A549 (cell line): ENCODE results near the gene ANLN. TPM values are rescaled to one million over a fixed set of nuclear protein-coding genes. Genes with fewer than 3 reads are reported as not detected.

ENCODE experiments used
- ATAC-seq, 2 experiments: fragments of 200-7000 bp in 1 of 2; fragments of >200 bp in 1 of 2; cut with Nextera tagmentation in 1 of 2; cut with Tn5 transposase in 1 of 2; 3 replicates each; pipeline versions ENCODE4 v1.8.0 to v1.9.1; 2018 to 2020; ENCODE audit warnings: mild to moderate bottlenecking in 1 of 2, moderate library complexity in 1 of 2
- CTCF ChIA-PET: fragments of 300-600 bp; sonication (Branson Sonifier 250); formaldehyde crosslinking; extraction: SDS; loops from one replicate; lab custom pipeline; 2021; ENCODE audit warnings: antibody characterized with exemption, inconsistent platforms; lab: Yijun Ruan, JAX
- POLR2A ChIA-PET: fragments of 350-600 bp; formaldehyde crosslinking; extraction: SDS; loops from one replicate; lab custom pipeline; 2021; ENCODE audit warnings: antibody characterized with exemption, inconsistent platforms; lab: Yijun Ruan, JAX
- DNase-seq, 2 experiments: peaks; one replicate each; pipeline versions ENCODE4 v3.0.0 to v3.0.0-alpha.2; 2011 to 2016; ENCODE audit warnings: low read depth in 1 of 2, low spot score in 1 of 2
- FAIRE-seq: peaks from 2 replicates; lab custom pipeline; 2011; peaks lifted over from hg19 to GRCh38; lab: Jason Lieb, UNC
- H3K27ac ChIP-seq, 2 experiments: fragments of >200 bp; sonication (Bioruptor Twin); formaldehyde crosslinking; 3 replicates each; pipeline ENCODE4 v1.5.1; 2016 to 2017
- H3K4me1 ChIP-seq: fragments of >200 bp; sonication (Bioruptor Twin); formaldehyde crosslinking; 3 replicates; pipeline ENCODE4 v1.6.1; 2016
- H3K4me2 ChIP-seq: fragments of >200 bp; sonication (Bioruptor Twin); formaldehyde crosslinking; 3 replicates; pipeline ENCODE4 v1.6.1; 2016
- H3K4me3 ChIP-seq: fragments of >200 bp; sonication (Bioruptor Twin); formaldehyde crosslinking; 3 replicates; pipeline ENCODE4 v1.5.1; 2016
- H3K9me3 ChIP-seq: fragments of >200 bp; sonication (Bioruptor Twin); formaldehyde crosslinking; 3 replicates; pipeline ENCODE4 v1.6.1; 2016
- CHD2 ChIP-seq: fragments of 150-350 bp; IDR thresholded peaks from 2 replicates; pipeline ENCODE4 v1.6.1; 2014; ENCODE audit warnings: low read length; ENCODE audit not compliant: partially characterized antibody
- CHD4 ChIP-seq: fragments of 200-600 bp; sonication (generic); IDR thresholded peaks from 2 replicates; pipeline ENCODE4 v1.6.1; 2016; ENCODE audit warnings: antibody characterized with exemption, mild to moderate bottlenecking, borderline replicate concordance
- EHF ChIP-seq: fragments of 250-450 bp; sonication (Bioruptor Pico); IDR thresholded peaks from 2 replicates; pipeline ENCODE4 v1.5.0; 2020; ENCODE audit warnings: mild to moderate bottlenecking
- EHMT2 ChIP-seq: fragments of 200-600 bp; sonication (generic); IDR thresholded peaks from 2 replicates; pipeline ENCODE4 v1.6.1; 2016; ENCODE audit warnings: antibody characterized with exemption, low read depth, mild to moderate bottlenecking, moderate library complexity
- EP300 ChIP-seq, 2 experiments: fragments of >200 bp; sonication (Bioruptor Twin); formaldehyde crosslinking; IDR thresholded peaks; 2 replicates in 1 of 2; 3 replicates in 1 of 2; pipeline ENCODE4 v1.6.1; 2016 to 2017
- ESRRA ChIP-seq: fragments of 150-350 bp; IDR thresholded peaks from 2 replicates; pipeline ENCODE4 v1.6.1; 2014; ENCODE audit warnings: mild to moderate bottlenecking, low read length, borderline replicate concordance
- GATA3 ChIP-seq: IDR thresholded peaks from 2 replicates; pipeline ENCODE4 v1.6.1; 2012; ENCODE audit warnings: borderline replicate concordance
- HEYL ChIP-seq: fragments of 250-450 bp; sonication (Bioruptor Pico); IDR thresholded peaks from 2 replicates; pipeline ENCODE4 v1.8.0; 2021; ENCODE audit warnings: mild to moderate bottlenecking, moderate library complexity
- HOXA7 ChIP-seq: fragments of 250-450 bp; sonication (Bioruptor Pico); IDR thresholded peaks from 2 replicates; pipeline ENCODE4 v1.5.0; 2020; ENCODE audit warnings: mild to moderate bottlenecking, moderate library complexity
- HOXB13 ChIP-seq: fragments of 250-450 bp; sonication (Bioruptor Pico); IDR thresholded peaks from 2 replicates; pipeline ENCODE4 v1.5.0; 2020; ENCODE audit warnings: low read depth, mild to moderate bottlenecking, moderate library complexity
- KDM1A ChIP-seq: fragments of 200-600 bp; sonication (generic); IDR thresholded peaks from 2 replicates; pipeline ENCODE4 v1.6.1; 2016; ENCODE audit warnings: low read depth, mild to moderate bottlenecking
- KDM5A ChIP-seq: fragments of 200-600 bp; sonication (generic); IDR thresholded peaks from 2 replicates; pipeline ENCODE4 v1.6.1; 2016; ENCODE audit warnings: antibody characterized with exemption, mild to moderate bottlenecking
- MAZ ChIP-seq: fragments of 150-350 bp; IDR thresholded peaks from 2 replicates; pipeline ENCODE4 v1.6.1; 2014; ENCODE audit warnings: antibody characterized with exemption, low read depth, low read length, borderline replicate concordance
- MYC ChIP-seq: IDR thresholded peaks from 2 replicates; pipeline ENCODE4 v1.6.1; 2012; ENCODE audit warnings: mild to moderate bottlenecking, inconsistent platforms, low read length, improper control_type of control experiment, borderline replicate concordance
- NFE2L2 ChIP-seq: fragments of 150-350 bp; conservative IDR thresholded peaks from 2 replicates; pipeline ENCODE4 v1.6.1; 2014; ENCODE audit warnings: low read length
- RNF2 ChIP-seq: fragments of 200-600 bp; sonication (generic); IDR thresholded peaks from 2 replicates; pipeline ENCODE4 v1.6.1; 2016; ENCODE audit warnings: low read depth, mild to moderate bottlenecking, antibody characterized with exemption, moderate library complexity, borderline replicate concordance
- ZC3H11A ChIP-seq: fragments of 450-650 bp; IDR thresholded peaks from 2 replicates; pipeline ENCODE4 v1.6.1; 2014; ENCODE audit warnings: antibody characterized with exemption, mild to moderate bottlenecking
- WGBS: methylation state at CpG from one replicate; pipeline ENCODE4 v1.1.6; 2017; ENCODE audit errors: missing lambda C conversion rate; 5-methylcytosine and 5-hydroxymethylcytosine counted together
- polyA plus RNA-seq, 4 experiments: library from polyadenylated mRNA; depleted of rRNA in 3 of 4; stranded (reverse); fragments of >200 nt; fragmentation: RNase III in 1 of 4; extraction: RNeasy Plus Mini Kit Qiagen cat#74134 plus additional on column Dnase treatment in 1 of 4; gene quantifications; 2 replicates in 3 of 4; 3 replicates in 1 of 4; pipeline ENCODE4 v1.2.3, GENCODE V29; 2011 to 2017
- TF ChIP-seq, protein P1 (sequence below): fragments of >200 bp; sonication (Bioruptor Twin); formaldehyde crosslinking; IDR thresholded peaks from 3 replicates; pipeline ENCODE4 v1.6.1; 2016
- TF ChIP-seq, protein P2 (sequence below): fragments of 150-350 bp; IDR thresholded peaks from 2 replicates; pipeline ENCODE4 v1.6.1; 2014; ENCODE audit warnings: low read depth, mild to moderate bottlenecking, low read length
- TF ChIP-seq, protein P3 (sequence below): fragments of 250-450 bp; sonication (Bioruptor Pico); IDR thresholded peaks from 2 replicates; pipeline ENCODE4 v1.5.0; 2020; ENCODE audit warnings: low read depth, mild to moderate bottlenecking, moderate library complexity
- TF ChIP-seq, protein P4 (sequence below): IDR thresholded peaks from 2 replicates; pipeline ENCODE4 v1.6.1; 2012
- TF ChIP-seq, protein P5 (sequence below): fragments of 450-650 bp; IDR thresholded peaks from 2 replicates; pipeline ENCODE4 v1.6.1; 2014; ENCODE audit warnings: antibody characterized with exemption
- TF ChIP-seq, protein P6 (sequence below): fragments of 250-450 bp; sonication (Bioruptor Pico); IDR thresholded peaks from 2 replicates; pipeline ENCODE4 v1.5.0; 2021; ENCODE audit warnings: mild to moderate bottlenecking, moderate library complexity, borderline replicate concordance

ANLN gene
- polyA plus RNA-seq, 2 of the 4 experiments (the other 2 are of a cell fraction) = 52.4 to 72.9 TPM

DNA sequence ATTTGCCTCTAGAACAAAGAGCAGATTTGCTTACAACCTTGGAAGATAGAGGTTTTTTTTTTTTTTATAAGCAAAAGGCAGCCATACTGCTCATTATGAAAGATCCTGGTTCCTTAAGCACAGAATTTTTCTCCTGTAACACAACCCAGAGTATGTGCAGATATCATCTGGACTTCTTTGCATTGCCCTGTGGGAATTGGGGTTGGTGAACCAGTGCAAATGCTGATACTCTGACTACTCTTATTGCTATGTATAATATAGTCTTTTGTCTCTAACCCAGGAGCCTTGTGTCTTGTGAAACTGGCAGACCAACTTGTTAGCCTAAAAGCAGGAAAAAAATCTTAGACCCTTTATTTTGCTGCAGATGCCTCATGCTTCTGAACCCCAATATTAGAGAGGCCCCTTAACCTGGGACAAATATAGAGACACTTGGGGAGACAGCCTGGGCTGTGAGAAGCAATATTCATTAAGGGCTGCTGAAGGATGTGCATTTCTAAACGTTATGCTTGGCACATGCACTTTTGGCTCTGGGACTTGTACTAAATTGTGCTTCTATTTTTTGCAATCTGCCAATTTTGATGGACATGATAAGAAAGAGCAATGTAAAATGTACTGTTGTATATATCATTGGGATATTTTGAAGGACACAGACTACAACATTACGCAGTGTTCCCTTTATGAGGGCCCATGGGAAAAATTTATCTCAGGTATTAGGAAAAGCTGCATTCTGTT is 78.9 kb downstream of the ANLN start:
- no peak overlapping the region for H3K27ac ChIP-seq
- FAIRE-seq (no peak), ATAC-seq (no peak), DNase-seq (no peak)
- no peak overlapping the region for H3K4me2 ChIP-seq
- H3K4me3 ChIP-seq = no peak overlapping the region
- WGBS = 63% methylated on average over 2 of the region's 2 CpGs
- H3K9me3 ChIP-seq = no peaks in the 10 kb centered on the region
- ChIA-PET CTCF (interaction anchor here (0.7 to 2.0 kb wide), 4 partner anchors 13 to 730 kb away, joined by 3 to 7 read pairs (median 4); no protein-coding TSS in a partner anchor), POLR2A (no interaction called here)
- peaks cover 7% of the 10 kb centered on the region; the same call in 1 of the 3 replicates for H3K4me1 ChIP-seq
- TF ChIP-seq KDM1A (no peak), HOXA7 (CRISPR knock-in tag) (no peak), GATA3 (no peak), HEYL (CRISPR knock-in tag) (no peak), NFE2L2 (no peak)

DNA sequence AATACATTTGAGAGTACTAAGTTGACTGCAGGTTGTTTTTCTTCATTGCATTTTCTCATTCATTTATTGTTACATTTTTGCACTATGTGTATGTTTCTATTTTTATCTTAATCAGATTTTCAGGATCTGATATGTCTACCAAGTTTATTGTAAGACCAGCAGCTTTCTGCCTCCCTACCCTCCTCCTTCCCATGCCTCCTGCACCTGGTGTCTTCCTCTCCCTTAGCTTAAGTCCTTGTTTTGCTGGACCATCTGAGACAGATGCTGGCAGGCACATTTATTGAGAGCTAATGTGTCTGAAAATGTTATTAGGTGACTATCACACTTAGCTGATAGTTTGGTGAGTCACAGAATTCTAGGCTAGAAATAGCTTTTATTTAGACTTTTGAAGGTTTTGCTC is 79.6 kb downstream of the ANLN start:
- DNase-seq (no peak), ATAC-seq (no peak), FAIRE-seq (no peak)
- CTCF ChIA-PET = interaction anchor here (0.7 to 2.0 kb wide), 4 partner anchors 12 to 729 kb away, joined by 3 to 7 read pairs (median 4); no protein-coding TSS in a partner anchor
- Histone ChIP-seq H3K4me1 (peaks cover 7% of the 10 kb centered on the region; the same call in 1 of the 3 replicates), H3K27ac (no peak overlapping the region), H3K9me3 (no peaks in the 10 kb centered on the region), H3K4me3 (no peak overlapping the region), H3K4me2 (no peak overlapping the region)
- no peak for TF ChIP-seq EP300 (IDR thresholded peaks at IDR 0.05)
- TF ChIP-seq RNF2 = no peak
- TF ChIP-seq, protein P1, sequence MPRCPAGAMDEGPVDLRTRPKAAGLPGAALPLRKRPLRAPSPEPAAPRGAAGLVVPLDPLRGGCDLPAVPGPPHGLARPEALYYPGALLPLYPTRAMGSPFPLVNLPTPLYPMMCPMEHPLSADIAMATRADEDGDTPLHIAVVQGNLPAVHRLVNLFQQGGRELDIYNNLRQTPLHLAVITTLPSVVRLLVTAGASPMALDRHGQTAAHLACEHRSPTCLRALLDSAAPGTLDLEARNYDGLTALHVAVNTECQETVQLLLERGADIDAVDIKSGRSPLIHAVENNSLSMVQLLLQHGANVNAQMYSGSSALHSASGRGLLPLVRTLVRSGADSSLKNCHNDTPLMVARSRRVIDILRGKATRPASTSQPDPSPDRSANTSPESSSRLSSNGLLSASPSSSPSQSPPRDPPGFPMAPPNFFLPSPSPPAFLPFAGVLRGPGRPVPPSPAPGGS = no peak
- no peak for TF ChIP-seq ZC3H11A
- TF ChIP-seq CHD2 = no peak
- TF ChIP-seq HOXB13 (CRISPR knock-in tag) = no peak
- TF ChIP-seq, protein P2, sequence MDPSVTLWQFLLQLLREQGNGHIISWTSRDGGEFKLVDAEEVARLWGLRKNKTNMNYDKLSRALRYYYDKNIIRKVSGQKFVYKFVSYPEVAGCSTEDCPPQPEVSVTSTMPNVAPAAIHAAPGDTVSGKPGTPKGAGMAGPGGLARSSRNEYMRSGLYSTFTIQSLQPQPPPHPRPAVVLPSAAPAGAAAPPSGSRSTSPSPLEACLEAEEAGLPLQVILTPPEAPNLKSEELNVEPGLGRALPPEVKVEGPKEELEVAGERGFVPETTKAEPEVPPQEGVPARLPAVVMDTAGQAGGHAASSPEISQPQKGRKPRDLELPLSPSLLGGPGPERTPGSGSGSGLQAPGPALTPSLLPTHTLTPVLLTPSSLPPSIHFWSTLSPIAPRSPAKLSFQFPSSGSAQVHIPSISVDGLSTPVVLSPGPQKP = no peak
- no peak for TF ChIP-seq KDM5A
- no peak for TF ChIP-seq EHMT2
- TF ChIP-seq NFE2L2 = no peak
- TF ChIP-seq ESRRA = no peak
- TF ChIP-seq EHF (CRISPR knock-in tag) = no peak
- POLR2A ChIA-PET = no interaction called here

DNA sequence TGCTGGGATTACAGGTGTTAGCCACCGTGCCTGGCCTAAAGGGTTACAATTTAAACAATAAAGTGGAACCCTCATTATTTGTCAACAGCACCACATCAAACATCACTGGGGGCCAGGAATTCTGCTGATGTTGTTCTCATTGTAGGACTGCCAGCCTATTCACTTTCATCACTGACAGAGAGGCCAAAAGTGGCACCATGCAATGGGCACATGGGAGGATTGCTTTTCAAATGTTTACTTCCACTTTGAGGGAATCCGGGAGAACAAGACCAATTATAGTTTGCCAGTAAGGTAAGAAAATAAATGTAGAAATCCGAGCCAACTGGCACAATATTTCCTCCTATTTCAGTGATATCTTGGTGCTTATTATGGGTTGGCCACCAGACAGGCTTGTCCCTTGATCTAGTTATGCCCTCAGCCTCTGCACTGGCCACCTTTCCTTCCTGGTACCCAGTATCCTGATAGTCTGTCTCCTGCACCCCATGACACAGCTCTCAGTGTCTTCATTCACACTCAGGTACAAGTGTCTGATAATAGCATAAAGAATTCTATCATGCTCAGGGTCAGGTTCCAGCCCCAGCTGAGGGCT is 82.6 kb downstream of the ANLN start:
- POLR2A ChIA-PET = no interaction called here
- no peak for FAIRE-seq
- no peak overlapping the region for H3K4me3 ChIP-seq
- H3K9me3 ChIP-seq = no peaks in the 10 kb centered on the region
- H3K4me1 ChIP-seq = peaks cover 7% of the 10 kb centered on the region; the same call in 1 of the 3 replicates
- no peak overlapping the region for H3K4me2 ChIP-seq
- no peak for DNase-seq
- CTCF ChIA-PET = interaction anchor here (0.6 to 3.9 kb wide), 9 partner anchors 8 to 729 kb away, joined by 3 to 28 read pairs (median 4); no protein-coding TSS in a partner anchor
- no peak overlapping the region for H3K27ac ChIP-seq
- 57% methylated on average over 3 of the region's 3 CpGs for WGBS
- ATAC-seq = no peak
- TF ChIP-seq MAZ (no peak), CHD4 (no peak), MYC (no peak)
- TF ChIP-seq, protein P3, sequence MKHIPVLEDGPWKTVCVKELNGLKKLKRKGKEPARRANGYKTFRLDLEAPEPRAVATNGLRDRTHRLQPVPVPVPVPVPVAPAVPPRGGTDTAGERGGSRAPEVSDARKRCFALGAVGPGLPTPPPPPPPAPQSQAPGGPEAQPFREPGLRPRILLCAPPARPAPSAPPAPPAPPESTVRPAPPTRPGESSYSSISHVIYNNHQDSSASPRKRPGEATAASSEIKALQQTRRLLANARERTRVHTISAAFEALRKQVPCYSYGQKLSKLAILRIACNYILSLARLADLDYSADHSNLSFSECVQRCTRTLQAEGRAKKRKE (CRISPR knock-in tag) = no peak
- TF ChIP-seq, protein P4, sequence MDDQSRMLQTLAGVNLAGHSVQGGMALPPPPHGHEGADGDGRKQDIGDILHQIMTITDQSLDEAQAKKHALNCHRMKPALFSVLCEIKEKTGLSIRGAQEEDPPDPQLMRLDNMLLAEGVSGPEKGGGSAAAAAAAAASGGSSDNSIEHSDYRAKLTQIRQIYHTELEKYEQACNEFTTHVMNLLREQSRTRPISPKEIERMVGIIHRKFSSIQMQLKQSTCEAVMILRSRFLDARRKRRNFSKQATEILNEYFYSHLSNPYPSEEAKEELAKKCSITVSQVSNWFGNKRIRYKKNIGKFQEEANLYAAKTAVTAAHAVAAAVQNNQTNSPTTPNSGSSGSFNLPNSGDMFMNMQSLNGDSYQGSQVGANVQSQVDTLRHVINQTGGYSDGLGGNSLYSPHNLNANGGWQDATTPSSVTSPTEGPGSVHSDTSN = no peak
- TF ChIP-seq, protein P5, sequence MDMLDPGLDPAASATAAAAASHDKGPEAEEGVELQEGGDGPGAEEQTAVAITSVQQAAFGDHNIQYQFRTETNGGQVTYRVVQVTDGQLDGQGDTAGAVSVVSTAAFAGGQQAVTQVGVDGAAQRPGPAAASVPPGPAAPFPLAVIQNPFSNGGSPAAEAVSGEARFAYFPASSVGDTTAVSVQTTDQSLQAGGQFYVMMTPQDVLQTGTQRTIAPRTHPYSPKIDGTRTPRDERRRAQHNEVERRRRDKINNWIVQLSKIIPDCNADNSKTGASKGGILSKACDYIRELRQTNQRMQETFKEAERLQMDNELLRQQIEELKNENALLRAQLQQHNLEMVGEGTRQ = no peak
- TF ChIP-seq, protein P6, sequence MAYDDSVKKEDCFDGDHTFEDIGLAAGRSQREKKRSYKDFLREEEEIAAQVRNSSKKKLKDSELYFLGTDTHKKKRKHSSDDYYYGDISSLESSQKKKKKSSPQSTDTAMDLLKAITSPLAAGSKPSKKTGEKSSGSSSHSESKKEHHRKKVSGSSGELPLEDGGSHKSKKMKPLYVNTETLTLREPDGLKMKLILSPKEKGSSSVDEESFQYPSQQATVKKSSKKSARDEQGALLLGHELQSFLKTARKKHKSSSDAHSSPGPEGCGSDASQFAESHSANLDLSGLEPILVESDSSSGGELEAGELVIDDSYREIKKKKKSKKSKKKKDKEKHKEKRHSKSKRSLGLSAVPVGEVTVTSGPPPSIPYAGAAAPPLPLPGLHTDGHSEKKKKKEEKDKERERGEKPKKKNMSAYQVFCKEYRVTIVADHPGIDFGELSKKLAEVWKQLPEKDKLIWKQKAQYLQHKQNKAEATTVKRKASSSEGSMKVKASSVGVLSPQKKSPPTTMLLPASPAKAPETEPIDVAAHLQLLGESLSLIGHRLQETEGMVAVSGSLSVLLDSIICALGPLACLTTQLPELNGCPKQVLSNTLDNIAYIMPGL = no peak
